Spleen (tissue), 11 donors: ENCODE data around the gene TSPAN10. TPM values are rescaled to one million over a fixed set of nuclear protein-coding genes. Genes with fewer than 3 reads are reported as not detected.

Experiments used
- microRNA-seq, 3 donors: library from miRNA; unstranded; fragments of <30 nt; microRNA quantifications; one replicate each; pipeline versions ENCODE4 to v1.1.0, GENCODE V29; 2019 to 2020
- polyA plus RNA-seq, 3 donors: library from polyadenylated mRNA; stranded (reverse); fragments of 200-250 nt; gene quantifications; one replicate each; pipeline ENCODE4 v1.2.1, GENCODE V29; 2013
- small RNA-seq, 4 donors: library from RNA; depleted of rRNA; stranded (forward); fragments of <200 nt; gene quantifications; one replicate each; pipeline ENCODE3, GENCODE V24; 2016
- total RNA-seq, 7 donors: library from RNA; depleted of rRNA in 3 of 7; stranded (reverse); fragments of >200 nt in 3 of 7; fragmentation: NEBNext Ultra II Directional in 4 of 7; extraction: Animal tissue kit (Norgen Biotek cat#: 25700) in 4 of 7; gene quantifications; one replicate each; pipeline versions ENCODE4 v1.1.0 to v1.2.1, GENCODE V29; 2016 to 2021
- donor health status: healthy with polysubstance abuse.
- donor health status: DM: no; HTN: no; CAD: no; lungs with moderate emphysema.
- donor health status: DM: no; HTN: no; CAD: no.
- donor health status: Bipolar disorder and iron deficiency.
- donor health status: healthy.
- donor health status: DM: no; HTN: no; CAD: no.
- donor health status: DM: yes; HTN: yes; CAD: no.

The TSPAN10 gene
- total and polyA plus RNA-seq, 10 donors: 0.37 to 3.0 (median 1.1) TPM; not detected in 2

Small RNA genes within 50 kb of the gene (microRNA-seq; reads per million reads assigned to microRNA genes)
- gene MIR6786: 0 to 2.1 (median 0.72) reads per million in 3 donors

Small RNA genes within 50 kb of the gene (small RNA-seq; reads per million reads assigned to genes)
- 0 to 0.14 (median 0.04) reads per million in 4 donors for gene MIR6786

Other genes starting within 250 kb of the TSPAN10 start
- gene BAHCC1, start 241.7 kb upstream of the TSPAN10 start, total RNA-seq: 10 to 100 TPM in 6 of 7 donors, 1 to 10 TPM in 1; 8.7 to 20.3 (median 14.9) TPM
- 10 to 100 TPM in 1 of 3 donors, 1 to 10 TPM in 2; 1.7 to 10.2 (median 2.0) TPM for gene BAHCC1, start 241.7 kb upstream of the TSPAN10 start, polyA plus RNA-seq
- gene ACTG1, start 124.4 kb upstream of the TSPAN10 start, total RNA-seq: 1,000 to 10,000 TPM; 1,726 to 6,270 (median 2,803) TPM
- 1,000 to 10,000 TPM; 1,119 to 1,902 (median 1,793) TPM for gene ACTG1, start 124.4 kb upstream of the TSPAN10 start, polyA plus RNA-seq
- 1 to 10 TPM; 1.2 to 4.0 (median 2.8) TPM for gene FSCN2, start 108.8 kb upstream of the TSPAN10 start, total RNA-seq
- gene FSCN2, start 108.8 kb upstream of the TSPAN10 start, polyA plus RNA-seq: 1 to 10 TPM in 1 of 3 donors, under 1 TPM in 2; 0.41 to 2.6 (median 0.76) TPM
- gene FAAP100, start 84.8 kb upstream of the TSPAN10 start, total RNA-seq: 10 to 100 TPM; 36.8 to 59.2 (median 50.2) TPM
- gene FAAP100, start 84.8 kb upstream of the TSPAN10 start, polyA plus RNA-seq: 10 to 100 TPM; 32.2 to 77.2 (median 52.0) TPM
- gene NPLOC4, start 84 bp upstream of the TSPAN10 start, total RNA-seq: 100 to 1,000 TPM in 4 of 7 donors, 10 to 100 TPM in 3; 68.8 to 130 (median 101) TPM
- 10 to 100 TPM; 19.3 to 42.8 (median 32.2) TPM for gene NPLOC4, start 84 bp upstream of the TSPAN10 start, polyA plus RNA-seq
- 10 to 100 TPM in 6 of 7 donors, 1 to 10 TPM in 1; 6.7 to 26.8 (median 16.4) TPM for gene PDE6G, start 19.3 kb downstream of the TSPAN10 start, total RNA-seq
- gene PDE6G, start 19.3 kb downstream of the TSPAN10 start, polyA plus RNA-seq: 10 to 100 TPM; 17.8 to 27.0 (median 25.8) TPM
- 10 to 100 TPM; 29.4 to 53.8 (median 32.1) TPM for gene OXLD1, start 29.4 kb downstream of the TSPAN10 start, total RNA-seq
- gene OXLD1, start 29.4 kb downstream of the TSPAN10 start, polyA plus RNA-seq: 100 to 1,000 TPM; 102 to 110 (median 106) TPM
- gene CCDC137, start 29.5 kb downstream of the TSPAN10 start, total RNA-seq: 10 to 100 TPM; 10.7 to 24.2 (median 19.0) TPM
- gene CCDC137, start 29.5 kb downstream of the TSPAN10 start, polyA plus RNA-seq: 10 to 100 TPM; 20.7 to 40.1 (median 21.4) TPM
- 10 to 100 TPM; 22.5 to 36.6 (median 29.1) TPM for gene ARL16, start 46.6 kb downstream of the TSPAN10 start, total RNA-seq
- 10 to 100 TPM; 56.0 to 93.5 (median 79.8) TPM for gene ARL16, start 46.6 kb downstream of the TSPAN10 start, polyA plus RNA-seq
- gene HGS, start 46.8 kb downstream of the TSPAN10 start, total RNA-seq: 100 to 1,000 TPM in 4 of 7 donors, 10 to 100 TPM in 3; 62.3 to 134 (median 106) TPM
- 100 to 1,000 TPM in 2 of 3 donors, 10 to 100 TPM in 1; 61.3 to 133 (median 119) TPM for gene HGS, start 46.8 kb downstream of the TSPAN10 start, polyA plus RNA-seq
- 10 to 100 TPM; 36.2 to 68.5 (median 43.2) TPM for gene MRPL12, start 66.2 kb downstream of the TSPAN10 start, total RNA-seq
- 100 to 1,000 TPM in 2 of 3 donors, 10 to 100 TPM in 1; 71.7 to 160 (median 121) TPM for gene MRPL12, start 66.2 kb downstream of the TSPAN10 start, polyA plus RNA-seq
- gene SLC25A10, start 75.1 kb downstream of the TSPAN10 start, total RNA-seq: 1 to 10 TPM; 2.9 to 7.5 (median 3.7) TPM
- 1 to 10 TPM; 4.7 to 7.7 (median 6.9) TPM for gene SLC25A10, start 75.1 kb downstream of the TSPAN10 start, polyA plus RNA-seq
- gene GCGR, start 167.0 kb downstream of the TSPAN10 start, total RNA-seq: under 1 TPM in 1 of 7 donors, not detected in 6; 0.37 TPM
- under 1 TPM; 0.06 to 0.15 (median 0.13) TPM for gene GCGR, start 167.0 kb downstream of the TSPAN10 start, polyA plus RNA-seq
- 10 to 100 TPM; 47.5 to 71.3 (median 52.6) TPM for gene MCRIP1, start 196.1 kb downstream of the TSPAN10 start, total RNA-seq
- gene MCRIP1, start 196.1 kb downstream of the TSPAN10 start, polyA plus RNA-seq: 100 to 1,000 TPM in 2 of 3 donors, 10 to 100 TPM in 1; 75.9 to 182 (median 111) TPM
- gene PPP1R27, start 197.9 kb downstream of the TSPAN10 start, total RNA-seq: not detected
- gene PPP1R27, start 197.9 kb downstream of the TSPAN10 start, polyA plus RNA-seq: under 1 TPM in 2 of 3 donors, not detected in 1; 0.09 to 0.39 TPM
- gene P4HB, start 223.3 kb downstream of the TSPAN10 start, total RNA-seq: 1,000 to 10,000 TPM in 3 of 7 donors, 100 to 1,000 TPM in 4; 561 to 1,208 (median 823) TPM
- gene P4HB, start 223.3 kb downstream of the TSPAN10 start, polyA plus RNA-seq: 100 to 1,000 TPM; 161 to 366 (median 188) TPM
- gene ARHGDIA, start 234.1 kb downstream of the TSPAN10 start, total RNA-seq: 100 to 1,000 TPM; 155 to 392 (median 293) TPM
- 100 to 1,000 TPM; 131 to 261 (median 137) TPM for gene ARHGDIA, start 234.1 kb downstream of the TSPAN10 start, polyA plus RNA-seq